Loucy (cell line): ENCODE results near the gene COA1.

Source experiments
- H2AFZ ChIP-seq: fragments of 200-600 bp; sonication (generic); 2 replicates; pipeline ENCODE4 v1.6.0; 2016; ENCODE audit warnings: antibody characterized with exemption, mild to moderate bottlenecking, low read length, moderate library complexity
- H3F3A ChIP-seq: fragments of 200-600 bp; 2 replicates; pipeline ENCODE4 v1.6.0; 2016; ENCODE audit warnings: antibody characterized with exemption, low read depth, mild to moderate bottlenecking
- H3K27me3 ChIP-seq: fragments of 200-600 bp; sonication (generic); 2 replicates; pipeline ENCODE4 v1.6.1; 2014; ENCODE audit warnings: low read length, mild to moderate bottlenecking; ENCODE audit not compliant: insufficient read depth, poor library complexity, severe bottlenecking
- H3K36me3 ChIP-seq: fragments of 200-600 bp; sonication (generic); 2 replicates; pipeline ENCODE4 v1.6.1; 2016; ENCODE audit warnings: low read length; ENCODE audit not compliant: insufficient read depth
- H3K4me1 ChIP-seq: fragments of 200-600 bp; sonication (generic); 2 replicates; pipeline ENCODE4 v1.5.1; 2014; ENCODE audit warnings: low read length, mild to moderate bottlenecking; ENCODE audit not compliant: insufficient read depth, poor library complexity, severe bottlenecking
- H3K4me2 ChIP-seq: fragments of 200-600 bp; sonication (generic); 2 replicates; pipeline ENCODE4 v1.6.0; 2014; ENCODE audit warnings: antibody characterized with exemption, low read length, low read depth, mild to moderate bottlenecking; ENCODE audit not compliant: poor library complexity, severe bottlenecking
- H3K4me3 ChIP-seq: fragments of 200-600 bp; sonication (generic); 2 replicates; pipeline ENCODE4 v1.5.1; 2014; ENCODE audit warnings: low read length, mild to moderate bottlenecking, mixed read lengths; ENCODE audit not compliant: poor library complexity, severe bottlenecking
- H3K79me2 ChIP-seq: fragments of 200-600 bp; sonication (generic); 2 replicates; pipeline ENCODE4 v1.6.1; 2014; ENCODE audit warnings: low read length; ENCODE audit not compliant: insufficient read depth
- H3K9ac ChIP-seq: fragments of 200-600 bp; sonication (generic); 2 replicates; pipeline ENCODE4 v1.6.0; 2014; ENCODE audit warnings: mild to moderate bottlenecking, low read depth, low read length, moderate library complexity; ENCODE audit not compliant: poor library complexity, severe bottlenecking
- H3K9me2 ChIP-seq: fragments of 200-600 bp; sonication (generic); replicated peaks from 2 replicates; pipeline ENCODE4 v1.6.1; 2016; ENCODE audit warnings: low read depth, low read length, mixed read lengths
- H3K9me3 ChIP-seq: fragments of 200-600 bp; sonication (generic); 2 replicates; pipeline ENCODE4 v1.6.1; 2014; ENCODE audit warnings: mild to moderate bottlenecking, antibody characterized with exemption, low read length, low read depth; ENCODE audit not compliant: insufficient read depth
- H4K20me1 ChIP-seq: fragments of 200-600 bp; sonication (generic); 2 replicates; pipeline ENCODE4 v1.6.0; 2014; ENCODE audit warnings: antibody characterized with exemption, low read length, mild to moderate bottlenecking; ENCODE audit not compliant: insufficient read depth, poor library complexity, severe bottlenecking
- CTCF ChIP-seq: fragments of 200-600 bp; sonication (generic); conservative IDR thresholded peaks from 2 replicates; pipeline ENCODE4 v1.5.1; 2014; ENCODE audit warnings: mild to moderate bottlenecking, antibody characterized with exemption, low read length
- EZH2phosphoT487 ChIP-seq: fragments of 200-600 bp; IDR thresholded peaks from 2 replicates; pipeline ENCODE4 v1.6.1; 2018; ENCODE audit warnings: antibody characterized with exemption, mild to moderate bottlenecking, moderate library complexity, borderline replicate concordance

The COA1 gene

GRCh38 chr7:43648473-43649406, 80.6 kb downstream of the COA1 start:
- peaks cover 28% of the 10 kb centered on the region for H3F3A ChIP-seq

GRCh38 chr7:43647673-43648472, 81.5 kb downstream of the COA1 start:
- H4K20me1 ChIP-seq: peaks cover 10% of the 10 kb centered on the region
- no peaks in the 10 kb centered on the region for H3K9me3 ChIP-seq
- H3K4me1 ChIP-seq: peaks cover 73% of the 10 kb centered on the region
- peaks cover 56% of the 10 kb centered on the region for H3K79me2 ChIP-seq
- peak overlapping the region; percentile 89 for H3K4me2 ChIP-seq
- peaks cover 37% of the 10 kb centered on the region for H3K36me3 ChIP-seq
- no peaks in the 10 kb centered on the region for H3K27me3 ChIP-seq
- H3F3A ChIP-seq: peaks cover 28% of the 10 kb centered on the region
- no peaks in the 10 kb centered on the region for H3K9me2 ChIP-seq
- no peak overlapping the region for H2AFZ ChIP-seq
- H3K4me3 ChIP-seq: peak overlapping the region; percentile 64
- TF ChIP-seq CTCF: no peak
- no peak for TF ChIP-seq EZH2phosphoT487
- H3K9ac ChIP-seq: peak overlapping the region; percentile 59

More at GRCh38 chr7:43648473-43649406, 80.6 kb downstream of the COA1 start:
- Histone ChIP-seq H3K4me1 (peaks cover 82% of the 10 kb centered on the region), H3K27me3 (no peaks in the 10 kb centered on the region), H3K9ac (peak overlapping the region; percentile 62), H3K4me3 (peak overlapping the region; percentile 68), H2AFZ (no peak overlapping the region), H4K20me1 (peaks cover 10% of the 10 kb centered on the region), H3K9me3 (no peaks in the 10 kb centered on the region), H3K79me2 (peaks cover 61% of the 10 kb centered on the region), H3K9me2 (no peaks in the 10 kb centered on the region), H3K4me2 (peak overlapping the region; percentile 89), H3K36me3 (peaks cover 29% of the 10 kb centered on the region; the same call in 1 of the 2 replicates)
- TF ChIP-seq EZH2phosphoT487: no peak; the same call in 1 of the 2 replicates
- no peak for TF ChIP-seq CTCF

- Histone ChIP-seq H3K4me3 (peak overlapping the region; percentile 64), H4K20me1 (peaks cover 10% of the 10 kb centered on the region), H3K9me2 (no peaks in the 10 kb centered on the region), H3F3A (peaks cover 28% of the 10 kb centered on the region), H3K4me2 (peak overlapping the region; percentile 89), H3K4me1 (peaks cover 69% of the 10 kb centered on the region), H3K9me3 (no peaks in the 10 kb centered on the region), H3K27me3 (no peaks in the 10 kb centered on the region), H3K9ac (peak overlapping the region; percentile 59), H3K79me2 (peaks cover 53% of the 10 kb centered on the region), H3K36me3 (peaks cover 37% of the 10 kb centered on the region), H2AFZ (no peak overlapping the region)
- no peak for TF ChIP-seq CTCF
Measured at GRCh38 chr7:43647339-43647672, 82.0 kb downstream of the COA1 start.
